Stomach (tissue), 9 donors: ENCODE data around the gene RET. TPM values are rescaled to one million over a fixed set of nuclear protein-coding genes. Genes with fewer than 3 reads are reported as not detected.

ENCODE experiments used
- DNase-seq, 2 donors: peaks; one replicate each; pipeline versions ENCODE4 v3.0.0 to v3.0.0-alpha.2; 2013 to 2019
- H3K27ac ChIP-seq, 5 donors: fragments of 200-600 bp in 4 of 5; sonication (generic) in 4 of 5; one replicate each; pipeline ENCODE4 v1.5.1; 2013 to 2019; ENCODE audit warnings: mild to moderate bottlenecking in 1 of 5, moderate library complexity in 1 of 5
- H3K27me3 ChIP-seq, 3 donors: fragments of 200-600 bp; sonication (generic); one replicate each; pipeline ENCODE4 v1.5.1; 2017 to 2019; ENCODE audit warnings: mixed run types in 1 of 3
- H3K36me3 ChIP-seq, 4 donors: fragments of 200-600 bp; sonication (generic); 1 replicate in 3 of 4; 2 replicates in 1 of 4; pipeline ENCODE4 v1.5.1; 2016 to 2019
- H3K4me1 ChIP-seq, 4 donors: fragments of 200-600 bp; sonication (generic); one replicate each; pipeline ENCODE4 v1.5.1; 2016 to 2019
- H3K4me3 ChIP-seq, 4 donors: fragments of 200-600 bp; sonication (generic) in 3 of 4; one replicate each; pipeline ENCODE4 v1.5.1; 2016 to 2019; ENCODE audit warnings: mild to moderate bottlenecking in 1 of 4
- H3K9me3 ChIP-seq, 4 donors: fragments of 200-600 bp; sonication (generic); one replicate each; pipeline ENCODE4 v1.5.1; 2016 to 2019
- CTCF ChIP-seq, 7 experiments: fragments of 450-650 bp in 4 of 7; fragments of 200-600 bp in 3 of 7; sonication (generic) in 3 of 7; IDR thresholded peaks; one replicate each; pipeline ENCODE4 v1.5.1; 2016 to 2019; ENCODE audit warnings: antibody characterized with exemption in 7 of 7, control low read depth in 2 of 7, mild to moderate bottlenecking in 1 of 7
- EP300 ChIP-seq: sonication (generic); formaldehyde crosslinking; IDR thresholded peaks from one replicate; pipeline ENCODE4 v1.6.1; 2017; ENCODE audit warnings: antibody characterized with exemption
- POLR2A ChIP-seq, 4 donors: fragments of 450-650 bp; IDR thresholded peaks; one replicate each; pipeline ENCODE4 v1.6.1; 2016; ENCODE audit warnings: antibody characterized with exemption in 4 of 4, control low read depth in 2 of 4, mild to moderate bottlenecking in 1 of 4, moderate library complexity in 1 of 4
- POLR2AphosphoS5 ChIP-seq, 3 donors: sonication (generic); formaldehyde crosslinking; IDR thresholded peaks; one replicate each; pipeline ENCODE4 v1.6.1; 2016; ENCODE audit warnings: antibody characterized with exemption in 3 of 3
- whole genome bisulfite sequencing, 5 donors: extraction: QIAGEN DNeasy Blood & Tissue Kit in 3 of 5; methylation state at CpG; one replicate each; pipeline versions ENCODE4 v1.1.5 to v1.1.7; 2013 to 2018; 5-methylcytosine and 5-hydroxymethylcytosine counted together
- intact Hi-C: fragments of 100-400 bp; cut with DNase I; formaldehyde crosslinking; loops from one replicate; pipeline ENCODE4 v1.15.1; 2023; ENCODE audit warnings: low total_unique reads
- polyA plus RNA-seq, 3 donors: library from polyadenylated mRNA; stranded (reverse); fragments of 200-250 nt; gene quantifications; one replicate each; pipeline ENCODE4 v1.2.3, GENCODE V29; 2013
- total RNA-seq, 5 donors: library from RNA; depleted of rRNA; stranded (reverse); fragments of >200 nt; gene quantifications; one replicate each; pipeline versions ENCODE4 v1.1.0 to v1.2.3, GENCODE V29; 2014 to 2016
- donor health status: healthy with polysubstance abuse.
- donor health status: Bipolar disorder and iron deficiency.
- donor health status: healthy.

The RET gene
- total and polyA plus RNA-seq, 8 donors = 0.31 to 9.8 (median 2.5) TPM; not detected in 2

GRCh38 chr10:43040482-43041256 lies 36.2 kb upstream of the RET start:
- DNase-seq = peak in 1 of 2 donors; percentile 23
- 79 to 96% (median 85%) methylated on average over 6 of the region's 6 CpGs for WGBS, 5 donors

GRCh38 chr10:43041422-43042342 lies 35.2 kb upstream of the RET start:
- DNase-seq = peak in 1 of 2 donors; percentile 17
- WGBS, 5 donors = 80 to 91% (median 81%) methylated on average over 4 to 9 of the region's 9 CpGs
- no peaks in the 10 kb centered on the region for H3K4me1 ChIP-seq
- no peak overlapping the region for H3K27ac ChIP-seq
- H3K9me3 ChIP-seq = no peaks in the 10 kb centered on the region
- H3K4me3 ChIP-seq = no peak overlapping the region
- TF ChIP-seq CTCF (IDR thresholded peaks at IDR 0.05) (no peak), POLR2A (IDR thresholded peaks at IDR 0.05) (no peak), POLR2AphosphoS5 (IDR thresholded peaks at IDR 0.05) (no peak), EP300 (no peak)
- intact Hi-C loops = no loop called here
- H3K36me3 ChIP-seq = no peaks in the 10 kb centered on the region
- H3K27me3 ChIP-seq = no peaks in the 10 kb centered on the region

More at GRCh38 chr10:43040482-43041256, 36.2 kb upstream of the RET start:
- Histone ChIP-seq H3K27ac (no peak overlapping the region), H3K4me3 (no peak overlapping the region), H3K27me3 (no peaks in the 10 kb centered on the region), H3K4me1 (no peaks in the 10 kb centered on the region), H3K36me3 (no peaks in the 10 kb centered on the region), H3K9me3 (no peaks in the 10 kb centered on the region)
- intact Hi-C loops = no loop called here
- TF ChIP-seq CTCF (IDR thresholded peaks at IDR 0.05) = no peak
- TF ChIP-seq POLR2AphosphoS5 (IDR thresholded peaks at IDR 0.05) = no peak
- no peak for TF ChIP-seq EP300
- no peak for TF ChIP-seq POLR2A (IDR thresholded peaks at IDR 0.05)

GRCh38 chr10:43042503-43043341 lies 34.1 kb upstream of the RET start:
- intact Hi-C loops = no loop called here
- no peaks in the 10 kb centered on the region for H3K4me1 ChIP-seq
- TF ChIP-seq POLR2A (IDR thresholded peaks at IDR 0.05) = no peak
- no peak for TF ChIP-seq CTCF (IDR thresholded peaks at IDR 0.05)
- TF ChIP-seq POLR2AphosphoS5 (IDR thresholded peaks at IDR 0.05) = no peak
- no peak for TF ChIP-seq EP300
- no peaks in the 10 kb centered on the region for H3K27me3 ChIP-seq
- H3K27ac ChIP-seq = no peak overlapping the region
- no peak overlapping the region for H3K4me3 ChIP-seq
- no peaks in the 10 kb centered on the region for H3K36me3 ChIP-seq
- 59 to 90% (median 79%) methylated on average over 7 to 12 of the region's 12 CpGs for WGBS, 5 donors
- peak in 1 of 2 donors; percentile 22 for DNase-seq
- H3K9me3 ChIP-seq = no peaks in the 10 kb centered on the region

- no peaks in the 10 kb centered on the region for H3K9me3 ChIP-seq
- TF ChIP-seq EP300 (no peak), CTCF (IDR thresholded peaks at IDR 0.05) (no peak), POLR2A (IDR thresholded peaks at IDR 0.05) (no peak), POLR2AphosphoS5 (IDR thresholded peaks at IDR 0.05) (no peak)
- no peaks in the 10 kb centered on the region for H3K4me1 ChIP-seq
- H3K27ac ChIP-seq = no peak overlapping the region
- DNase-seq = no peak
- H3K4me3 ChIP-seq = no peak overlapping the region
- intact Hi-C loops = no loop called here
- 77 to 91% (median 79%) methylated on average over 7 to 9 of the region's 9 CpGs for WGBS, 5 donors
- H3K27me3 ChIP-seq = peaks cover 0 to 5% (median 0%) of the 10 kb centered on the region in 3 donors
- H3K36me3 ChIP-seq = no peaks in the 10 kb centered on the region
These were observed 33.5 kb upstream of the RET start for GRCh38 chr10:43043342-43043772.
